ENCODE measurements around the gene TRIM71.

DNA sequence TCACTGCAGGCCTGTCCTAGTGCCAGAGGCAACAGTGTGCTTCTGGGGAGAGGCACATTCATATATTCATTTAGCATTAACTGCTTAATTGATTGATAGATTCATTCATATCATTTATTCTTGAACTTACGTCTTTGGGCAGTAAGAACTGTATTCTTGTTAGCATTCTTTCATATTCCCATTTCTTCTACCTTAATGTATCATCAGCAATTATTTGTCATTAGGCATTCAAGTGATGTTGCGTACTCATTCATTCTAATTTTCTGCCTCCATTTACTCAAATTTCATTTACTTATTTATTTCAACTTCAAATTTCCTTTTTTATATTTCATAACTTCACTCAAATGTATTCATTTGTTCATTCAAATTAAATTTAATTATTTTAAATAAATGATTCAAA is 102.1 kb downstream of the TRIM71 start:
- no peak for TF ChIP-seq CTCF (IDR thresholded peaks at IDR 0.05)
- TF ChIP-seq EZH2 (IDR thresholded peaks at IDR 0.05; ENCODE audit: borderline replicate concordance, insufficient read depth, low read depth, low read length, poor library complexity, severe bottlenecking), result no peak
